ENCODE results near the gene UPP2. TPM values are rescaled to one million over a fixed set of nuclear protein-coding genes. Genes with fewer than 3 reads are reported as not detected.

UPP2 gene
- total RNA-seq, 1 experiment from 2014 or later, result not detected

DNA sequence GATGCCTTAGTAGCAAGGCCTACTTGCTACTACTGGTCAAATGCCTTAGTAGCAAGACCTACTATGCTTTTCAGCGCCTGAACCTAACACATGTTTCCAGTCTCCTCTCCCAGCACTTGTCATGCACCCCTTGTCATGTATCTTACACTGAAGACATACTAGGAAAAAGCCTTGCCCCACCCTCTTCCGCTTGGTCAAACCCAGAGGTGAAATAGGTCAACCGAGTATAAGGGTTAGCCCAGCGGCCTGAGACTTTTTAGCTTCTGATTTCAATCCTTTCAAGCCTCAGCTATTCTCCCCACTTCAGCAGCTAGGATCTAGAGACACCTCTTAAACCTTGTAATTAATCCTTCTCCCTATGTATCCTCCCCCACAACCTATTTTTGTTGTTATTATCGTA, 73.3 kb downstream of the UPP2 start:
- WGBS (ENCODE audit: extremely low coverage, insufficient read length, low lambda C conversion rate), result no CpG with 5 or more reads among the region's 5 CpGs

More for the DNA sequence above, 73.3 kb downstream of the UPP2 start:
- no peak overlapping the region for H3K27ac Mint-ChIP-seq
- no peak overlapping the region for H3K4me3 Mint-ChIP-seq
- H3K27me3 Mint-ChIP-seq (ENCODE audit: low read depth), result no peaks in the 10 kb centered on the region
- H3K23ac ChIP-seq (ENCODE audit: insufficient read length, low read depth, low read length), result no peak overlapping the region
- no peak for DNase-seq
- H2BK5ac ChIP-seq (ENCODE audit: insufficient read length, low read length), result no peak overlapping the region
- H3K79me2 ChIP-seq (ENCODE audit: insufficient read depth, low read length), result no peaks in the 10 kb centered on the region
- no peak overlapping the region for H3K4ac ChIP-seq (ENCODE audit: low read depth, low read length)
- H3K23me2 ChIP-seq (ENCODE audit: insufficient read length, low read depth, low read length, poor library complexity, severe bottlenecking), result no peaks in the 10 kb centered on the region
- H3K14ac ChIP-seq (ENCODE audit: insufficient read depth, low read length), result no peak overlapping the region
- H3T11ph ChIP-seq (ENCODE audit: low read length), result no peak overlapping the region
- H2BK20ac ChIP-seq (ENCODE audit: low read depth, low read length, poor library complexity, severe bottlenecking), result no peak overlapping the region
- H3K4me1 ChIP-seq (ENCODE audit: insufficient read depth, low read length), result no peaks in the 10 kb centered on the region; the same call in 1 of the 2 replicates
- peaks cover 2 to 3% of the 10 kb centered on the region in 2 experiments; a peak in 1 of 4 replicates for H3K4me1 Mint-ChIP-seq
- no peaks in the 10 kb centered on the region for H3K9me3 ChIP-seq (ENCODE audit: control insufficient read depth, low read depth, low read length)
- no peaks in the 10 kb centered on the region for H4K20me1 ChIP-seq (ENCODE audit: control insufficient read depth, insufficient read depth, insufficient read length)
- H4K91ac ChIP-seq (ENCODE audit: insufficient read length, low read depth, low read length), result no peak overlapping the region
- no peaks in the 10 kb centered on the region for H3K36me3 Mint-ChIP-seq (ENCODE audit: insufficient read depth in 1 of 3, low read depth in 3 of 3)
- no peak overlapping the region for H4K8ac ChIP-seq (replicated peaks; ENCODE audit: insufficient read length, low read depth, low read length)
- TF ChIP-seq, protein P1, sequence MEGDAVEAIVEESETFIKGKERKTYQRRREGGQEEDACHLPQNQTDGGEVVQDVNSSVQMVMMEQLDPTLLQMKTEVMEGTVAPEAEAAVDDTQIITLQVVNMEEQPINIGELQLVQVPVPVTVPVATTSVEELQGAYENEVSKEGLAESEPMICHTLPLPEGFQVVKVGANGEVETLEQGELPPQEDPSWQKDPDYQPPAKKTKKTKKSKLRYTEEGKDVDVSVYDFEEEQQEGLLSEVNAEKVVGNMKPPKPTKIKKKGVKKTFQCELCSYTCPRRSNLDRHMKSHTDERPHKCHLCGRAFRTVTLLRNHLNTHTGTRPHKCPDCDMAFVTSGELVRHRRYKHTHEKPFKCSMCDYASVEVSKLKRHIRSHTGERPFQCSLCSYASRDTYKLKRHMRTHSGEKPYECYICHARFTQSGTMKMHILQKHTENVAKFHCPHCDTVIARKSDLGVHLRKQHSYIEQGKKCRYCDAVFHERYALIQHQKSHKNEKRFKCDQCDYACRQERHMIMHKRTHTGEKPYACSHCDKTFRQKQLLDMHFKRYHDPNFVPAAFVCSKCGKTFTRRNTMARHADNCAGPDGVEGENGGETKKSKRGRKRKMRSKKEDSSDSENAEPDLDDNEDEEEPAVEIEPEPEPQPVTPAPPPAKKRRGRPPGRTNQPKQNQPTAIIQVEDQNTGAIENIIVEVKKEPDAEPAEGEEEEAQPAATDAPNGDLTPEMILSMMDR (conservative IDR thresholded peaks at IDR 0.05), result no peak
- no peak overlapping the region for H3K56ac ChIP-seq (ENCODE audit: insufficient read length, low read depth, low read length)
- no peak overlapping the region for H2AK5ac ChIP-seq (ENCODE audit: insufficient read length, low read length)
- no peaks in the 10 kb centered on the region for H3K79me1 ChIP-seq (ENCODE audit: insufficient read depth, low read depth, low read length, poor library complexity, severe bottlenecking)
- no peak overlapping the region for H3K27ac ChIP-seq (ENCODE audit: insufficient read length, low read depth, low read length)
- H3K9ac ChIP-seq (ENCODE audit: extremely low read depth, insufficient read length, low read length), result no peak overlapping the region
- H2BK12ac ChIP-seq (ENCODE audit: insufficient read length, low read depth, low read length), result no peak overlapping the region
- no peaks in the 10 kb centered on the region for H3K27me3 ChIP-seq (ENCODE audit: insufficient read depth, low read length)
- no peak overlapping the region for H2AFZ ChIP-seq (ENCODE audit: low read length)
- H3K4me2 ChIP-seq (ENCODE audit: insufficient read depth, insufficient read length, low read length), result no peak overlapping the region
- no peak overlapping the region for H4K5ac ChIP-seq (ENCODE audit: insufficient read length, low read depth, low read length)
- no peak overlapping the region for H3K18ac ChIP-seq (ENCODE audit: insufficient read length, low read depth, low read length)
- H2BK120ac ChIP-seq (ENCODE audit: low read depth, low read length, poor library complexity, severe bottlenecking), result no peak overlapping the region
- no peak overlapping the region for H2BK15ac ChIP-seq (ENCODE audit: low read depth, low read length)
- no peaks in the 10 kb centered on the region for H3K9me3 Mint-ChIP-seq
